HG02610 (cell line): Measurements from ENCODE around the gene BTN2A1.
"Not testable (repeated sequence)": the region's sequence is repeated elsewhere in the genome, so short reads cannot be mapped to it uniquely, and the experiment has no call there.

Experiments
- ATAC-seq: cut with Tn5 transposase; IDR thresholded peaks from one replicate; pipeline ENCODE4 v1.9.1; 2021; ENCODE audit warnings: mild to moderate bottlenecking, moderate library complexity; ENCODE audit not compliant: unreplicated experiment

BTN2A1 gene

DNA sequence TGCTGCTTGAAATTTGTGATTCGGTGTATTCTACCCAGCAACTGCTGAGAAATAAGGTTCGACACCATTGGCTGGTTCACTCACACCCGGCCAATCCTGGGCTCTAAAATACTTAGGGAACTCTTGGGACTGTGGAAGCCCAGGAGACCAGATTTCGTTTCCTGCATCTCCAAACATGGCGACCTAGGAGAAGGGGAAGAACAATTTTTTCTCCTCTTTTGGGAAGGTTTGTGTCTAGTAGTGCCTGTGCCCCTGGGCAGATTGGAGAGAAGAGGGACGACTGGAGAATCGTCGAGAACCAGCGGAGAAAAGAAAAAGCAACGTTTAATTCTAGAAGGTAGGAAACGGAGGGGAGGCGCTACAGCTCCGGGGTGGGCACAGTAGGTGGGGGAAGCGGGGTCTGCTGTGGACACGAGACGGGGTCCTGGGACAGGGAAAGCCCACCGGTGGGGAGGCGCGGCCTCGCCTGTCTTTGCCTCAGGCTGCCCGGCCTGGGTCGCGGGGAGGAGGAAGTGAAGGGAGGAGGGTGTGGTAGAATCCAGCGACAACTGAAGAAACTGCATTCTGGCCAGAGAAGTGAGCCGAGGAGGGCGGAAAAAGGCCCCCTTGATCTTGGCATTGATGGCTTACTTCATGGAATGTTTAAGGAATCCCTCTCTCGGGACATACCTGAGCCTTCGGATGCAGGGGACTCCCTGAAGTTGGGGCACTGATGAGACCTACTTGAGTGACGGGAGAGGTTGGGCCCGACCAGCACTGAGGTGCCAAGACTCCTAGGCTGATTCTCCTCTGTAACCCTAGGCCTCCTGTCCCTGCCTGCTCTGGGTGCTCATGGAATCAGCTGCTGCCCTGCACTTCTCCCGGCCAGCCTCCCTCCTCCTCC is at the start of gene BTN2A1:
Gene BTN2A1 (plus strand): TSS at position 150 of the 883 bp plus-strand sequence. CDS start 682 bp downstream, at position 832.
- peak; percentile 97 for ATAC-seq

DNA sequence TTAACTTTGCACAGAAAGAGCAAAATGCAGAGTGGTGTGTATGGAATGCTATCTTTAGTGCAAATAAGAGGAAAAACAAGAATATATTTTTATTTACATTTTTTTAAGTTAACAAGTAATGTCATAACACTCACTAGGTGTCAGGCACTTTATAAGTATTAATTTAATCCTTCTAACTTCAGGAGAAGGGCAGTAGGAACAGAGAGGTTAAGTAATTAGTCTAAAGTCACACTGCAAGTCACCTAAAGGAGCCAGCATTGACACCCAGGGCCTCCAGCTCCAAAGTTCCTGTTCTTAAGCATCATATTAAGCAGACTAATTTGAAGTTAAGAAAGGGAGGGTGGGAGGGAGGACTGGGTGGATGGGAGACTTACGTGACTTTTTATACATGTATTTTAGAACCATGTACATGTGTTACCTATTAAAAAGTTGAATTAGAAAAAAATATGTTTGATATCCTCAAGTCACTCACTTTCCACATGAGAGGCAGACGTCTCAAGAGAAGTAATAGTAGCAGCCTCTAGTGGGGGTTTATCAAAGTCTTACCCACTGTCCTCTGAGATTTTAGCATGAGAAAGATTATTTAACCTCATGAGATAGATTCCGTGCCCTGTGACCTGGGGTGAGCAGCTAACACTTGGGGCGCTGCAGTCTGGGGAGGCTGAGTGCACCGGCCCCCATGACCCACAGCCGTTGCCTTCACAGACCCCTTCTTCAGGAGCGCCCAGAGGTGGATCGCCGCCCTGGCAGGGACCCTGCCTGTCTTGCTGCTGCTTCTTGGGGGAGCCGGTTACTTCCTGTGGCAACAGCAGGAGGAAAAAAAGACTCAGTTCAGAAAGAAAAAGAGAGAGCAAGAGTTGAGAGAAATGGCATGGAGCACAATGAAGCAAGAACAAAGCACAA is 48.7 kb upstream of the BTN2A1 start:
- ATAC-seq, result no peak

DNA sequence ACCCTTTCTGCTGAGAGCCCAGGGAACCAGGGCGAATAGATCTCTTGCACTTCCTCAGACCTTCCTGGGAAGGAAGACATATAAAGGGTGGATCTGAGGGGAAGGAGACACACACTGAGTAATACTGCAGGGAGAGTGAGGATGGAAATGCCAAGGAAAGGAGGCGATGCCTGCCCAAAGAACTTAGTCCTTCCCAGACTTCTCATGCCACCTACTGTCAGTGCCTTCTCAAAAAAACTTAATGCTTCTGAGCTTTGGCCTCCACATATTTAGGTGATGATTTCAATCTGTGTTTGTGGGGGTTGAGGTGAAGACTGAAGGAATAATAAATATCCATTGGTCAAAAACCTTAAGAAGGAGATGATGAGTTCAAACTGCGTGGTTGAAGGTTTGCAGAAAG is 46.0 kb upstream of the BTN2A1 start:
- ATAC-seq, result no peak

- ATAC-seq, result no peak
These were observed 45.5 kb upstream of the BTN2A1 start for GRCh38 chr6:26412228-26412627.

- ATAC-seq, result no peak
These were observed 44.8 kb upstream of the BTN2A1 start for GRCh38 chr6:26412954-26413353.

DNA sequence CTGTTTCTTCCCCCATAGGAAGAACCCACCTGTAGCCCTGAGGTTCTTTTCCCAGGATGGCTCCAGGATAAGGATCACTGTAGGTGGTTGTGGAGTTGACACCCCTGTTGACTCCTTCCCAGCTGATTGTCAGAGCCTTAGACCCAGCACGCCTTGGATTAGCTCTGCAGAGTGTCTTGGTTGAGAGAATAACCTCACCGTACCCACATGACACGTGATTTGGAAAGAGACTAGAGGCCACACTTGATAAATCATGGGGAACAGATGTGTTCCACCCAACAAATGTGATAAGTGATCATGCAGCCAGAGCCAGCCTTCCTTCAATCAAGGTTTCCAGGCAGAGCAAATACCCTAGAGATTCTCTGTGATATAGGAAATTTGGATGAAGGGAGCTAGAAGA is 43.5 kb upstream of the BTN2A1 start:
- ATAC-seq, result peak; percentile 50

GRCh38 chr6:26415036-26415614 is 42.6 kb upstream of the BTN2A1 start:
- no peak for ATAC-seq

DNA sequence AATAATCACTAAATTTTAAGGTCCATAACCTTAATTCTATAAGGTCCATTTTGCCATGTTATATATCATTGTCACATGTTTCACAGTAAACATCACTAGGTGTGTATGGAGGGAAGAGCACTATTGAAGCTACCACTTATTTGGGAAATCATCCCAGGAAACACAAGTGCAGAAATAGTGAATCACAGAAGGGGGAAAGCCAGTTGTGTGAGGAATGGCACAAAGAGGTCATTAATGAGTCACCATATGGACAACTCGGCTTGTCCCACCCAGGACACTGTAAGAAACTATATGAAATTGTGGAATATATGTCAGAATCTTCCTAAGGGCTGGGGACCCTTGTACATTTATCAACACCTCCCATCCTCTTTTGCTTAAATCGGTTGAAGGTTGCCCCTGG is 42.0 kb upstream of the BTN2A1 start:
- ATAC-seq, result no peak

GRCh38 chr6:26416288-26416687 is 41.5 kb upstream of the BTN2A1 start:
- ATAC-seq, result no peak

DNA sequence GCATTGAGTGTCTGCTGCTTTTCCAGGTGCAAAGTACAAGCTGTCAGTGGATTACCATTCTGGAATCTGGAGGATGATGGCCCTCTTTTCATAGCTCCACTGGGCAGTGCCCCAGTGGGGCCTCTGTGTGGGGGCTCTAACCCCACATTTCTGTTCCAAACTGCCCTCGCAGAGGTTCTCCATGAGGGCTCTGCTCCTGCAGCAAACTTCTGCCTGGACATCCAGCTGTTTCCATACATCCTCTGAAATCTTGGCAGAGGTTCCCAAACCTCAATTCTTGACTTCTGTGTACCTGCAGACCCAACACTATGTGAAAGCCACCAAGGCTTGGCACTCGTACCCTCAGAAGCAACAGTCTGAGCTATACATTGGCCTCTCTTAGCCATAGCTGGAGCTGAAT is 39.7 kb upstream of the BTN2A1 start:
- ATAC-seq, result not testable (repeated sequence)

DNA sequence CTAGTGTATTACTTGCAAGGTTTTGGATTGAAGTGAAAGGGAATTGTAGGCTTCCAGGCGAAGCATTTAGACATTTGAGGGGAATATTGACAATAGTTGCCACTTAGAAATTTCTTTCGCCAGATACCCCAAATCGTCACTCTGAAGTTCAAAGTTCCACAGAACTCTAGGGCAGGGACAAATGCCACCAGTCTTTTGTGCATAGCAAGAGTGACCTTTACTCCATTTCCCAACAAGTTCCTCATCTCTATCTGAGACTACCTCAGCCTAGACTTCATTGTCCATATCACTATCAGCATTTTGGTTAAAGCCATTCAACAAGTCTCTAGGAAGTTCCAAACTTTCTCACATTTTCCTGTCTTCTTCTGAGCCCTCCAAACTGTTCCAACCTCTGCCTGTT is 39.0 kb upstream of the BTN2A1 start:
- ATAC-seq, result not testable (repeated sequence)

DNA sequence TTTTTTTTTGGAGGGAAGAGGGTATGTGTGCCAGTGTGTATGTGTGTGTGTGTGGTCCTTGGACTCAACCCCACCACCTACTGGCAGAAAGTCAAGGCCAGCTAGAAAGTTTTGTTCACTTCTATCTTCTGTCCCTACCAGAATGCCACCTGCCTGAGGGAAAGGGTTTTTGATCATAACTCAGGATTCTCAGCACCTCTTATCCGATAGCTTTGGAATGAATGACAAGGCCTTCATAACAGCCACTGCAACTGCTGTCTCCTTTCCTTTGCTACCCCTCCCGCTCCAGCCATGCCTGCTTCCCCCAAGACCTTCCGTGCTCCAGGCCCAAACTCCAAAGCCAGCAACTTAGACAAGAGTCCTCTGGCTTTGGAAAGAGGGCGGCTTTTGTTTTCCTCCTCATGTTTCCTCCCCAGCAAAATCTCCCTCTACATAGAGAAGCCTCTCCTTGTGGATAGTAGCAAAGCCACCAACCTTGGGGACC is 37.0 kb upstream of the BTN2A1 start:
- no peak for ATAC-seq

- peak; percentile 86 for ATAC-seq
These were observed 36.3 kb upstream of the BTN2A1 start for GRCh38 chr6:26421259-26422144.

- no peak for ATAC-seq
These were observed 35.4 kb upstream of the BTN2A1 start for GRCh38 chr6:26422329-26422728.

DNA sequence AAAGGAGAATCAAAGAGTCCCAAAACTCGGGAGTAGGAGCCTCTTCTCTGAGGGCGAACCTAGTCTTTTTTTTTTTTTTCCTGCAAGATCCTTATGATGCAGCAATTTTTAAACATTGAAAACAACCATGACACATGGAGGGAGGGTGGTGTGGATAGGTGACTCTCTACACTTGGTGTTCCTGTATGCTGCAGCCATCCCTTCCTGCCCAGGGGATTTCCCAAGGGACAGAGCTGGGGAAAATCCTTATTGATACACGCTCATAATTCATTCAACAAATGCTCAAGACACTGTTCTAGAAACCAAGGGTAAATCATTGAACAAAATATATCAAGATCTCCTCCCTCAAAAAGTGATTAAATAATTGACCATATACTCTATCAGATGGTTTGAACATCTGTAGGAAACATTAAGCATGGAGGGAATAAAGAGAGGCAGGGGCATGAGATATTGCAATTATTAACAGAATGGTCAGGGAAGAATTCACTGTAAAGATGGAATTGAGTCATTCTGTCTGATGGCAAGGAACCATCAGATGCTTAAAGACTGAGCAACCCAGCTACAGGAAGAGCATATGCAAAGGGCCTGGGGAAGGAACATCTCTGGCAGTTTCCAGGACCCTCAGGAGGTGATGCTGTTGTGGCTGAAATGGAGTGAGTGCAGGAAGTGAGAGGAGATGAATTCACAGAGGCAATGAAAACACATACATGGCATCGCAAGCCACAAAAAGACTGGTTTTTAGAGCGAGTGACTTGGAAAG is 30.9 kb upstream of the BTN2A1 start:
- no peak for ATAC-seq

DNA sequence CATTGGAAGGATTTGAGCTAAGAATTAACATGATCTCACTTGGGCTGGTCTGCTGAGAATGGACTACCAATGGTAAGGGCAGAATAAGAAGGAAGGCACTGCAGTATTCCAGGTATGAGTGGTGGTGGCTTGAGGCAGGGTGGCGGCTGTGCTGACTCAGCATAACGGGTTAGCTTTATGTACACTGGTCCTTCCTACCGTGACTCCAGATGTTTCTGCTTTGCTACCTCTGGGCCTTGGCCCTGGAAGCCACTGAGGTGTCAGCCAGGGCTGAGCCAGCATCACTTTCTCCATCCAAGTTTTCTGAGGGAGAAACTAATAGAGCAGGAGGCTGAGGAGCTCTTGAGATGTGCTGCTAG is 30.3 kb upstream of the BTN2A1 start:
- ATAC-seq, result no peak

- no peak for ATAC-seq
These were observed 29.5 kb upstream of the BTN2A1 start for GRCh38 chr6:26428206-26428605.

DNA sequence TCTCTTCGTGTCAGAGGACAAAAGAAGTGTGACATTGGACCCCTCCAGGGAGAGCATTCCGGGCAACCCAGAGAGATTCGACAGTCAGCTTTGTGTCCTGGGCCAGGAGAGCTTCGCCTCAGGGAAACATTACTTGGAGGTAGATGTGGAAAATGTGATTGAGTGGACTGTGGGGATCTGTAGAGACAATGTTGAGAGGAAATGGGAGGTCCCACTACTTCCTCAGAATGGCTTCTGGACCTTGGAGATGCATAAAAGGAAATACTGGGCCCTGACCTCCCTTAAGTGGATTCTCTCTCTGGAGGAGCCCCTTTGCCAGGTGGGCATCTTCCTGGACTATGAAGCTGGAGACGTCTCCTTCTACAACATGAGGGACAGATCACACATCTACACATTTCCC is 27.0 kb upstream of the BTN2A1 start:
- no peak for ATAC-seq
